ENCODE results near the gene TRABD2A.
A peak's percentile ranks its signal among the peaks of the same experiment; 100 is the strongest.
"Not testable (repeated sequence)": the region's sequence is repeated elsewhere in the genome, so short reads cannot be mapped to it uniquely, and the experiment has no call there.

Gene TRABD2A

GRCh38 chr2:84881581-84882413, 913 bp upstream of the TRABD2A start:
- H3K27ac Mint-ChIP-seq: peak overlapping the region; percentile 96
- H3K4me3 Mint-ChIP-seq: peak overlapping the region; percentile 89
- CTCF ChIA-PET: interaction anchor here (0.6 to 10.8 kb wide), 17 partner anchors 9 to 387 kb away, joined by 3 to 134 read pairs (median 5); partner anchors contain the start of gene TMSB10
- peaks cover 20% of the 10 kb centered on the region for H3K36me3 Mint-ChIP-seq
- no peaks in the 10 kb centered on the region for H3K27me3 Mint-ChIP-seq
- DNase-seq: peak; percentile 93
- peaks cover 58% of the 10 kb centered on the region for H3K4me1 Mint-ChIP-seq
- no peaks in the 10 kb centered on the region for H3K9me3 Mint-ChIP-seq

- no peaks in the 10 kb centered on the region for H3K9me3 Mint-ChIP-seq
- CTCF ChIA-PET: interaction anchor here (1.1 to 10.8 kb wide), 10 partner anchors 9 to 383 kb away, joined by 3 to 134 read pairs (median 4); partner anchors contain the start of gene TMSB10
- peaks cover 62% of the 10 kb centered on the region for H3K4me1 Mint-ChIP-seq
- DNase-seq: no peak
- no peaks in the 10 kb centered on the region for H3K27me3 Mint-ChIP-seq
- H3K36me3 Mint-ChIP-seq: peaks cover 33% of the 10 kb centered on the region
- H3K27ac Mint-ChIP-seq: peak overlapping the region; percentile 89
- H3K4me3 Mint-ChIP-seq: peak overlapping the region; percentile 95
Measured at GRCh38 chr2:84880395-84880644, 564 bp downstream of the TRABD2A start.

DNA sequence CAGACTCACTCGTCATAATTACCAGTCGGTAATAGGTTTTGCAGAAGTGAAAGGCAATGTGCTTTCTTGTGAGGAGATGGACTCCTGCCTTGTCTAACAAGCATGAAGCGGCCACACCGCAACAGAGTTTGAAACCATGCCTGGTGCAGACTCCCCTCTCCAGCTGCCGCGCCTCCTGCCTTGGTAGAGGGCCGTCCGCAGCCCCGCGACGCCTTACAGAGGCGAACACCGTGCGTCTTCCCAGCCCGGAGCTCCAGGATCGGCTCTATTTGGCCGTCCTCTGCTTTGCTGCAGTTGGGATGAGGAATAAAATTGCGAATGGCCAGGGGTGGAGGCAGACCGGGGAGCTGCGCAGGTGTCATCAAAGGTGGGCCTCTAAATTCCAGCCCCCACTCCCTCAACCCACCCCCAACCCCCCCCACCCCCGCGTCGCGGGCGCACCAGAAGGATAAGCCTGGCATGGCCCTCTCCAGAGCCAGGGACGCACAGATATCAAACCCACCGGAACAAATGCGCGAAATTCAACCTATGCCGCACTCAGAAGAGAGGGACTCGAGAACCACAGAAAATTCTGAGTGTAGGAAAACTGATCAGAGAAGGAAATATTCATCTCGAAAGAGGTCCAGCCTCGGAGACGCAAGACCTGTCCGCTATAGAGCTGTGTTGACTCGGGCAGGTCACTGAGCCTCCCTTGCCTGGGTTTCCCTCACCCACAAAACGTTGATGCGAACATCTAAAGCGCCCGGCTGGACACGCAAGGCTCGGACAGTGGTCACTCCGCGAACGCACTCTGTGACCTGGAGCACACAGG, 1.1 kb downstream of the TRABD2A start:
- CTCF ChIA-PET: interaction anchor here (1.1 to 10.8 kb wide), 9 partner anchors 10 to 187 kb away, joined by 3 to 134 read pairs (median 5); partner anchors contain the start of gene TMSB10
- H3K9me3 Mint-ChIP-seq: no peaks in the 10 kb centered on the region
- H3K36me3 Mint-ChIP-seq: peaks cover 38% of the 10 kb centered on the region
- peak overlapping the region; percentile 89 for H3K27ac Mint-ChIP-seq
- peak overlapping the region; percentile 95 for H3K4me3 Mint-ChIP-seq
- no peaks in the 10 kb centered on the region for H3K27me3 Mint-ChIP-seq
- DNase-seq: peak; percentile 64
- peaks cover 63% of the 10 kb centered on the region for H3K4me1 Mint-ChIP-seq

DNA sequence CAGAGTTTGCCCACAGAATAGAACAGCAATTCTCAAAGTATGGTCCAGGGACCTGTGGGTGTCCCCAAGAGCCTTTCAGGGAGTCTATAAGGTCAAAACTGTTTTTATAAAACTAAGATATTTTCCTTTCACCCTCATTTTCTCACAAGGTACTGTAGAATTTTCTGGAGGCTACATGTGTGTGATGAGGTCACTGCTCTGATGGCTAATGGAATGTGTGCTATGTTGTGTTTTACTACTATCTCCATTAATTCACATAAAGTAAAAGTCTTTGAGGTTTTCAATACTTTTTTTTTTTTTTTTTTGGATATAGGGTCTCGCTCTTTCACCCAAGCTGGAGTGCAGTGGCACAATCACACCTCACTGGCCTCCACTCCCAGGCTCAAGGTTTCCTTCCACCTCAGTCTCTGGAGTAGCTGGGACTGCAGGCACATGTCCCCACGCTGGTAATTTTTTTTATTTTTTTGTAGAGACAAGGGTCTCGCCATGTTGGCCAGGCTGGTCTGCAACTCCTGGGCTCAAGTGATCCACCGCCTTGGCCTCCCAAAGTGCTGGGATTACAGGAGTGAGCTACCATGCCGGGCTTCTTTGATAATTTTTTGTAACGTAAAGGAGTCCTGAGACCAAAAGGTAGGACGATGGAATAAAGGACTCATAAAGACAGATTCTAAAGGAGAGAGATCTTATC, 1.8 kb downstream of the TRABD2A start:
- Mint-ChIP-seq H3K4me3 (peak overlapping the region; percentile 95), H3K36me3 (peaks cover 46% of the 10 kb centered on the region), H3K4me1 (peaks cover 66% of the 10 kb centered on the region), H3K27ac (peak overlapping the region; percentile 89), H3K9me3 (no peaks in the 10 kb centered on the region), H3K27me3 (no peaks in the 10 kb centered on the region)
- peak; percentile 20 for DNase-seq
- CTCF ChIA-PET: interaction anchor here (0.7 to 10.8 kb wide), 6 partner anchors 9 to 67 kb away, joined by 3 to 134 read pairs (median 6); no protein-coding TSS in a partner anchor

DNA sequence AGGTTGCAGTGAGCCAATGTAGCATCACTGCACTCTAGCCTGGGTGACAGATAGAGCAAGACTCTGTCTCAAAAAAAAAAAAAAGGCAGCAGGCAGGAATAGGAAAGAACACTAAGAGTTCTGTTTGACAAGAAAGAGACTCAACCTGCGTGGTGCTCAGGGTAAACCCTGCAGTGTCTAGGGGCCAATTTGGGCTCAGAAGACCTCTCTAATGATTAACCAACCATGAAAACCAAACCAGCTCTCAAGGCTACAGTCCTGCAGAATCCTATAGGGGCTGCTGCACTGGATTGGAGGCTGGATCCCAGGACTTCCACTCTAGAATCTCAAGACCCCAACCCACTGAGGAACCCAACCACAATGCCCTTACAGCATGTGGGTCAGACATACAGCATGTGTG, 2.4 kb downstream of the TRABD2A start:
- H3K27me3 Mint-ChIP-seq: no peaks in the 10 kb centered on the region

GRCh38 chr2:84876369-84876768, 4.5 kb downstream of the TRABD2A start:
- Mint-ChIP-seq H3K4me3 (peak overlapping the region; percentile 29), H3K9me3 (no peaks in the 10 kb centered on the region), H3K36me3 (peaks cover 63% of the 10 kb centered on the region), H3K27me3 (no peaks in the 10 kb centered on the region), H3K4me1 (peaks cover 67% of the 10 kb centered on the region), H3K27ac (peak overlapping the region; percentile 11)
- CTCF ChIA-PET: interaction anchor here (0.6 to 10.8 kb wide), 7 partner anchors 13 to 382 kb away, joined by 3 to 134 read pairs (median 5); no protein-coding TSS in a partner anchor
- DNase-seq: peak; percentile 7

More for the DNA sequence above, 2.4 kb downstream of the TRABD2A start:
- Mint-ChIP-seq H3K36me3 (peaks cover 51% of the 10 kb centered on the region), H3K9me3 (no peaks in the 10 kb centered on the region), H3K4me1 (peaks cover 67% of the 10 kb centered on the region), H3K4me3 (peak overlapping the region; percentile 95), H3K27ac (peak overlapping the region; percentile 89)
- DNase-seq: peak; percentile 19
- CTCF ChIA-PET: interaction anchor here (0.7 to 10.8 kb wide), 2 partner anchors 10 to 46 kb away, joined by 6 to 134 read pairs; no protein-coding TSS in a partner anchor

GRCh38 chr2:84875619-84876018, 5.3 kb downstream of the TRABD2A start:
- Mint-ChIP-seq H3K4me1 (peaks cover 74% of the 10 kb centered on the region), H3K4me3 (peak overlapping the region; percentile 25), H3K27ac (peak overlapping the region; percentile 25), H3K36me3 (peaks cover 66% of the 10 kb centered on the region)
- H3K27me3 Mint-ChIP-seq, H3K9me3 Mint-ChIP-seq: not testable (repeated sequence)
- peak; percentile 8 for DNase-seq
- CTCF ChIA-PET: interaction anchor here (1.3 to 10.8 kb wide), 3 partner anchors 14 to 382 kb away, joined by 3 to 134 read pairs (median 7); no protein-coding TSS in a partner anchor

DNA sequence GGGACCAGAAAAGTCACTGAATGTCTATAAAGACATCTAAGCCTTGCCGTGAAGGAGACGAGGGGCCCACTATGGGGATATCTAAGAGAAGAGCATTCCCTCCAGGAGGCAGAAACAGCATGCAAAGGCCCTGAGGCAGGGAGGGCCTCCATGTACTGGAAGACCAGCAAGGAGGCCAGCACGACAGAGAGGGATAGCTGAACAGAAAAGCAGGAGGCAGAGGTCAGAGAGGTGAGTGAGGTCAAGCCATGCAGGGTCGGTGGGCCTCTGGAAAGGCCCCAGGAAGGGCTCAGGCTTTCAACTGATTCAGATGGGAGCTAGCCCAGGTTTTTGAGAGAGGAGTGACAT, 5.7 kb downstream of the TRABD2A start:
- Mint-ChIP-seq H3K4me1 (peaks cover 78% of the 10 kb centered on the region), H3K9me3 (no peaks in the 10 kb centered on the region), H3K4me3 (peak overlapping the region; percentile 25), H3K27me3 (no peaks in the 10 kb centered on the region), H3K27ac (peak overlapping the region; percentile 81), H3K36me3 (peaks cover 70% of the 10 kb centered on the region)
- peak; percentile 14 for DNase-seq
- CTCF ChIA-PET: interaction anchor here (3.0 to 10.8 kb wide), 2 partner anchors 14 to 50 kb away, joined by 7 to 134 read pairs; no protein-coding TSS in a partner anchor

DNA sequence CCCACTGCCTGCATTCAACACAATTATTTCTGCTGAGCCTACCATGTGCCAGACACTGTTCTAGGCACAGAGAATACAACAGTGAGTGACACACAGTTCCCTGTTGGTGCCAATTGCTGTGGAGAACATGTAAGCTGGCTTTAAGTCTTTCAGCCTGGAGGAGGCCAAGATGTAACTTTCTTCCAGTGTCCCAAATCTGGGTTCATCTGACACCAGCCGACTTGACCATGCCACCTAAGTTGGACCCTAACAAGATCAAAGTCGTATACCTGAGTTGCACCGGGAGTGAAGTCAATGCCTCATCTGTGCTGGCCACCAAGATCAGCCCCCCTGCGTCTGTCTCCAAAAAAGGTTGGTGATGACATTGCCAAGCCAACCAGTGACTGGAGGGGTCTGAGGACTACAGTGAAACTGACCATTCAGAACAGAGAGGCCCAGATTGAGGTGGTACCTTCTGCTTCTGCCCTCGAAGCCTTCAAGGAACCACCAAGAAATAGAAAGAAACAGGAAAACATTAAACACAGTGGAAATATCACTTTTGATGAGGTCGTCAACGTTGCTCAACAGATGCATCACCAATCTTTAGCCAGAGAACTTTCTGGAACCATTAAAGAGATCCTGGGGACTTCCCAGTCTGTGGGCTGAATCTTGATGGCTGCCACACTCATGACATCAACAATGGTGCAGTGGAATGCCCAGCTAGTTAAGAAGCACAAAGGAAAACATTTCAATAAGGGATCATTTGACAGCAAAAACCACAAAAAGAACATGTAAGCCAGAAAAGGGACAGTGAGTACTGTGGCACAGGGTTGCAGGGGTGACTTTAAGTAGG, 6.3 kb downstream of the TRABD2A start:
- Mint-ChIP-seq H3K4me3 (peak overlapping the region; percentile 25), H3K4me1 (peaks cover 83% of the 10 kb centered on the region), H3K27ac (peak overlapping the region; percentile 81), H3K9me3 (no peaks in the 10 kb centered on the region), H3K27me3 (no peaks in the 10 kb centered on the region), H3K36me3 (peaks cover 74% of the 10 kb centered on the region)
- CTCF ChIA-PET: interaction anchor here (1.0 to 10.8 kb wide), 4 partner anchors 15 to 52 kb away, joined by 3 to 134 read pairs (median 6); no protein-coding TSS in a partner anchor
- DNase-seq: peak; percentile 21

DNA sequence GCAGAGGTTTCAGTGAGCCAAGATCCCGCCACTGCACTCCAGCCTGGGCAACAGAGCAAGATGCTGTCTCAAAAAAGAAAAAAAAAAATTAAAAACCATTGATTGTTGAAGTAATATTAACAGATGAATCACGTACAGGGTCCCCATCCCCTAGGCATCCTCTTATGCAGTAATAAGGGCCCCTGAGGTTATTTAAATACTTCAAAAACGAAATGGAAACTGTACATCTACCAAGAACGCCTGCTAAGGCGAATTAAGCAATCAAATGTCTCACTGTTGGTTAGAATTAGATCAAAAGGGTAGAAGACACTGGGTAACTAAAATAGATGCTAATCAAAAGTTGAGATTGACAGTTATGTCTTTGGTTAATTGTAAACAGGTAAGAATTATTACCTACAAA, 7.5 kb downstream of the TRABD2A start:
- Mint-ChIP-seq H3K9me3 (no peaks in the 10 kb centered on the region), H3K27ac (no peak overlapping the region), H3K27me3 (no peaks in the 10 kb centered on the region), H3K4me3 (no peak overlapping the region), H3K4me1 (peaks cover 86% of the 10 kb centered on the region), H3K36me3 (peaks cover 79% of the 10 kb centered on the region)
- CTCF ChIA-PET: interaction anchor here (1.2 kb wide), 1 partner anchor 52 kb away, joined by 3 read pairs; no protein-coding TSS in a partner anchor
- DNase-seq: peak; percentile 18

GRCh38 chr2:84872691-84873090, 8.2 kb downstream of the TRABD2A start:
- H3K36me3 Mint-ChIP-seq: peaks cover 81% of the 10 kb centered on the region
- H3K9me3 Mint-ChIP-seq, H3K27me3 Mint-ChIP-seq, H3K4me3 Mint-ChIP-seq, H3K27ac Mint-ChIP-seq: not testable (repeated sequence)
- H3K4me1 Mint-ChIP-seq: peaks cover 84% of the 10 kb centered on the region
- CTCF ChIA-PET: interaction anchor here (0.9 to 1.4 kb wide), 2 partner anchors 16 to 53 kb away, joined by 3 to 4 read pairs; no protein-coding TSS in a partner anchor
- DNase-seq: peak; percentile 1

DNA sequence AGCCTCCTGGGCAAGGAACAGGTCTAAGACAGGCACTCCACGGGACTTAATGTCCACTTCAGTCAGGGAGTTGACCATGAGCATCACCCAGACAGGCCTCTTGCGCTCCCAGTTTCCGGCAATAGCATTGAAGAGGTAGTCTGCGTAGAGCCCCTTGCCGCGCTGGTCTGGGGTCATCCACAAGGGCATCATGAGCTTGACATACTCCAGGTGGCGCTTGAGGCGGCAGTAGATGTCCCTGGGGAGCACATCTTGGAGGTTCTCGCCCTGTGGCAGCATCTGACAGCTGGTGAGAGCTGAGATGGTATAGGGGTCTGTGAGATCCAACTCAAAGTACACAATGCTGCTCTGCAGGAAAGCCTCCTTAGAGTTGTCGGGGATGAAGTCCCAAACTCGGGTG, 10.6 kb downstream of the TRABD2A start:
- peak; percentile 20 for DNase-seq
- Mint-ChIP-seq H3K27ac (no peak overlapping the region), H3K9me3 (peaks cover 2% of the 10 kb centered on the region), H3K27me3 (no peaks in the 10 kb centered on the region), H3K36me3 (peaks cover 78% of the 10 kb centered on the region), H3K4me1 (peaks cover 84% of the 10 kb centered on the region), H3K4me3 (no peak overlapping the region)
- CTCF ChIA-PET: interaction anchor here (2.0 to 4.3 kb wide), 3 partner anchors 10 to 56 kb away, joined by 4 to 32 read pairs (median 8); no protein-coding TSS in a partner anchor

- not testable (repeated sequence) for H3K27me3 Mint-ChIP-seq, H3K4me3 Mint-ChIP-seq, H3K9me3 Mint-ChIP-seq, DNase-seq, H3K27ac Mint-ChIP-seq
- Mint-ChIP-seq H3K4me1 (peaks cover 83% of the 10 kb centered on the region), H3K36me3 (peaks cover 73% of the 10 kb centered on the region)
- CTCF ChIA-PET: interaction anchor here (0.6 to 4.3 kb wide), 4 partner anchors 9 to 143 kb away, joined by 3 to 32 read pairs (median 4); no protein-coding TSS in a partner anchor
Measured at GRCh38 chr2:84868327-84868726, 12.6 kb downstream of the TRABD2A start.
